ENCODE results near the gene PDE7B.

The PDE7B gene

GRCh38 chr6:135939208-135939591 lies 87.7 kb downstream of the PDE7B start:
- peak; percentile 42 for DNase-seq

DNA sequence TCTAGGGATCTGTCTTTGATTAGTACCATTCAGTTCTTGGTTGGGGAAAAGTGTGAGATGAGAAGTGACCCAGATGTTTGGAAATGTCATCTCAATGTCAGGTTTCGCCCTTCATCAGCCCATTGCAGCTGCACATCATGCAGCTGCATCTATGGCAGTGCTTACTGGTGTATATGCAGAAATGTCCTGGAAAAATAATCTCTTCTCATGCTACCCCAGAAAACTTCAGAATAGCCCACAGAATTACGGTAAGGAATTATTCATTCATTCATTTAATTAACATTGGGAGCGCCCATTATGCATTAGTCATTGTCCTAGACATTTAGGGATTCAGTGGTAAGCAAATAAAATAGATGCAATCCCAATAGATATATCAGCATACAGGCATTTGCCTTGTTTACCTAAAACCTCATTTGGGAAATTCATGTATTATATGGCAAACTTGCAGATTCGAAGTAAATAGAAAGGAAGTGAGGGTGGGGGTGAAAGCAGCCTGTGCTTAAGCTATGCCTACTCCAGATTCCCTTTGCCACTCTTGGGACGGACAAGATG lies 89.2 kb downstream of the PDE7B start:
- DNase-seq = no peak

- no peak for DNase-seq
Measured at GRCh38 chr6:135941275-135942025, 89.9 kb downstream of the PDE7B start.

DNA sequence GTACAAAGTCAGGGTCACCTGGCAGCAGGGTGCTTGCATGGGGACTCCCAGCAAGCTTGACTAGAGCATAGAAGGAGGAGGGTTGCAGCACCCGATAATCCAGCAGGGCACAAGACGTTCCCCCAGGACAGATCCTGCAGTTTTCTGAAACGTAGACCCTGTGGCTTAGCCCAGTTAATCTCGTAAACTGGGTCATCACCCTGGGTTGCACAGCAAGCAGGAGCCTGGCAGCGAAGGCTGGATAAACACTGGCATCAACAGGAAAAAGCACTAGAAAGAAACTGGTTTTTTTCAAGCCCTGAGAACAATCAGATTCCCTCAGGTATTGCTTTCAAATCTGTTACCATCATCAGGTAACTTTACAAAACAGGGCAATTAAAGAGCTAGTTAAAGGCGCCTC lies 92.6 kb downstream of the PDE7B start:
- DNase-seq = no peak

- no peak for DNase-seq
Measured at GRCh38 chr6:135946674-135947073, 95.2 kb downstream of the PDE7B start.

DNA sequence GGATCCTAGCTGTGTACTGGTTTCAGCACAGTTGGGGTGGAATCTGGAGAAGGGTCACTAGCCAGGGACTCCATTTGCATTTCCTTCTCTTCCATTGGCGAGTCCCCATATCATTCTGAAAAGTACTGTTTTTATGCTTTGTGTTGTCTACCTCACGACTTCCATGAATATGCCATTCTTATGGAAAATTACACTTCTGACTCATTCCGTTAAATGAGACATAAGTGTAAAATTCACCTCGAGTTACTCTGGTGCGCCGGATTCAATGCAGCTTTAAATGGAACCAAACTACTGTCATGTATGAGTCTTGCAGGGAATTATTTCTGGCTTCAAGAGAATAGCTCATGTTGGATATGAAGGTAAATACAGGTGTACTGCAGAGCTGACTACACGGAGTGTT lies 99.2 kb downstream of the PDE7B start:
- no peak for DNase-seq

GRCh38 chr6:135951169-135951568 lies 99.7 kb downstream of the PDE7B start:
- no peak for DNase-seq

DNA sequence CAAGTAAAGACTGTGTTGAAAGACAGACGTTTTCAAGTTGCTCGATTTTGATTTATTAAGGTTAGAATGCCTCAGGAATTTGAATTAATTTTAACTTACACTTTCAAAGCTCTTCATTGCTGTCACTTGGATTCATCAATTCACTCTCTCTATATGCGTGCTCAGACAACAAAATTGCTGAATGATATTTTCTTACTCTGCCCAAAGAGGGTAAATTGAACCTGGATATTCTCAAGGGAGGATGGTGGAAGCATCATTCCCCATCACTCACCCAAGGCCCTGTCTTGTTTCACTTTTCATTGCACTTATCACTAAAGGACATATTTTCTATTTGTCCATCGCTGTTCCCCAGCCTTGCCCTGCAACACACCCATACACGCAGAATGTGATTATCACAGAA lies 102.3 kb downstream of the PDE7B start:
- no peak for DNase-seq

DNA sequence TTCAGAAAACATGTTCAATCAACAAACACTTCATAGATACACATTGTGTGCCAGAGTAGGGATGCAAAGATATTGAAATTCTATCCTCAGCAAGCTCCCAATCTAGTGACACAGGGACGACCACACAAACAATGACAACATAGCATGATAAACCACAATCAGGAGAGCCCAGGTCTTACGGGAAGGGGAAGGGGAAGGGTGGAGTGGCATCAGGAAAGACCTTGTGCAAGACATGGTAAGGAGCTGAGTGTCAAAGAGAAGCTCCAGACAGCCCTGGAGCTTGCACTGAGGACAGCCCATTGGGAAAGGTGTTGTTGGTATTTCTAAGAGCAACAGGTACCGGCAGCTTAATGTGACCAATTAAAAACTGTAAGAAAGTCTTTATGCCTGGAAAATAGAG lies 103.6 kb downstream of the PDE7B start:
- no peak for DNase-seq

- DNase-seq = no peak
Measured at GRCh38 chr6:135962731-135963130, 111.2 kb downstream of the PDE7B start.

DNA sequence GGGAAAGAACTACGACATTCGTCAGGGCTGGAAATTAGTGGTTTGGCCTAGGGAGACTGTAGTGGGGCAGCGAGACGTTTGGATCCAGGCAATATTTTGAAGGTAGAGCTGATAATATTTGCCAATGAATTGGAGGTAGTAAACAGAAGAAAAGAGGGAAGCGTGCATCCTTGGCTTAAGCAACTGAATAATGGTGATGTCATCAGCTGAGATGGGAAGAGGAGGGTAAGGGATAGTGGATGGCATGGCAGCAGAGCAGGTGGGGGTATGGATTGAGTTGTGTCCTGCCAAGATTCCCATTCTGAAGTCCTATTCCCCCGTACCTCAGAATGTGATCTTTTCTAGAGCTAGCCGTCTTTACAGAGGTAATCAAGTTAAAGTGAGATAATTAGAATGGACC lies 119.2 kb downstream of the PDE7B start:
- no peak for DNase-seq

DNA sequence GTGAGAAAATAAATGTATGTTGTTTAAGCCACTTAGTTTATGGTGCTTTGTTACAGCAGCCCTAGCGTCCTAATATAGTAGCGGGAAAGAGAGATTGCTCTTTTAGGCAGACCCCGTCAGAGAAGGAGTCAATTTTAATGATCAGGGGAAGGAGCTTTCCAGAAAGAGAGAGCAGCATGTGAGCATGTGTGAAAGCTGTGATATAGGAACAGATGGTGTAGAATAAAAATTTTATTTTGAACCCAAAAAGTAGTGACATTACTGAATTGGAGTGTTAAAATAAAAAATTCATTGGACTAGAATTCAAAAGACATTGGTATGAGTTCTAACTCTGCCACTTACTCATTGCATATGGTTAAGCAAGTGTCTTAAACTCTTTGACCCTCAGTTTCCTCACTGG lies 119.8 kb downstream of the PDE7B start:
- DNase-seq = no peak

DNA sequence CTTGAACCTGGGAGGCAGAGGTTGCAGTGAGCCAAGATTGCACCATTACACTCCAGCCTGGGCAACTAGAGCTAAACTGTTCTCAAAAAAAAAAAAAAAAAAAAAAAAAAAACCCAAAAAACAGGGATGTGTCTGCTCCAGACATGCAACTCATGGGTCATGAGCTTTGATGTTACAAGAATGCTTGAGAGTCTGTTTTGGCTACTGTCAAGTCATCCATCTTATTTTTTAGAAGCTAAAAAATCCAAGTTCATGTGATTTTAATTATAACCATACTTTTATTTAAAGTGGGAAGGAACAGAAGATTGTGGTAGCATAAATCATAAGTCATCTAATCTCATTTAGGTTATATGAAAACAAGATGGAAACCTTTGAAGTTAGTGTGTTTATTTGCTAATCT lies 120.6 kb downstream of the PDE7B start:
- no peak for DNase-seq

GRCh38 chr6:135972586-135972985 lies 121.1 kb downstream of the PDE7B start:
- no peak for DNase-seq

- no peak for DNase-seq
Measured at GRCh38 chr6:135974426-135974825, 122.9 kb downstream of the PDE7B start.

DNA sequence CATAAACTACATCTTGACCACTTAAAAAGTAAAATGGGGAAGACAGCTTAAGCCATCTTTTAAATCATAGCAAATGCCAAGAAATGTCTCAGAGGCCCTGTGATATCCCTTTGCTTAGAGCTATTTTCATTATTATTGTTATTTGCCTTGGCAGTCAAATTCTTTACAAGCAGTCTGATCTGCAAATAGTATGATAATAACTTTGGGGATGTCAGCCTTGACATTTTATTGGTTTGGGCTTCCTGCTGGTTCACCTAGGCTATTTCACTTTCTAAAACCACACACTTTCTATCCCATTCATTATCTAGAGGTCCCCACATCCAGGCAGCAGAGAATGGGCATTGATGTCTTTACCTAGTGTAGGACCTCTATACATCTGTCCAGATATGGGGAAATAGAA lies 125.1 kb downstream of the PDE7B start:
- DNase-seq = no peak

- DNase-seq = no peak
Measured at GRCh38 chr6:135983093-135983492, 131.6 kb downstream of the PDE7B start.

DNA sequence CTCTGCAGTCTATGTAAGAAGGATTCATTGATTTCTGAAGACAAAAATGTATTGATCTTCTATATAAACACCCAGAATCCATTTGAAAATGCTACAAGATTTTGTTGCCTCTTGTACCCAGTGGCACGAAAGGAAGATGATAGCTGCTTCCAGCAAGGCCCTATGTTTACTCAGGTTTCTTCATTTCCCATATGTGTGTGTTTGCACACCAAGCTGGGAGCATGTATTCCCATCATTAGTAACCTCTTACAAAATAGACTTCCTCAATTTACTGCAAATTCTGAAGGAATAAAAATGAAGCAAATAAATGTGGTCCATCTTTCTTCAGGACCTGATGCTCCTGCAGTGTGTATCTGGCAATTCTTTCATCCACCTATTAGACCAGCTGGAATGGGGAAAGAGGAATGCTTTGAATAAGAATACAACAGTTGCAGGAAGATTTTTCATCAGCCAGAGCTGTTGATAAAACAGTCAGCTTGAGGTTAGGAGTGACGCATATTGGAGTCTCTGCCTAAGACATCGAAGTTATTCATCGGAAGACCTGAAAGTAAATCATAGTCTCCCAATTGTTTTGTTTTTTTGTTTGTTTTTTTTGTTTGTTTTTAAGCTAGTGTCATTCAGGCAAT lies 132.3 kb downstream of the PDE7B start:
- no peak for DNase-seq

DNA sequence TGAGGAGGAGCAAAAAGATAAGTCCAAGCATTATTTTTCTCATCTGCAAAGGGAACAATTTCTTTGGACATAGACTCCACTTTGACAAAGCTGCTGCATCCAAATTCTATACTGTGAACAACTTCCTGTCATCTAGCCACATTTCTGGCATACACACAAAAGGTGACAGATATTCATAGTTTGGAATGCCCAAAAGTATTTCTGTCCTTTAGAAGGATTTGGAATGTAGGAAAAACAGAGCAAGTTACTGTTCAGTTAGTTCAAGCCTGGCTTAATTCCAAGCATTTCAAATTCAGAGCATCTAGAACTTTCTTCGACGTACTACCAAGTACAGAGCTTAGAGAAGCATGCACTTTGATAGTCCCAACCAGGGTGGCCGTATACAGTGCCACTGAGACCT lies 134.0 kb downstream of the PDE7B start:
- no peak for DNase-seq

DNA sequence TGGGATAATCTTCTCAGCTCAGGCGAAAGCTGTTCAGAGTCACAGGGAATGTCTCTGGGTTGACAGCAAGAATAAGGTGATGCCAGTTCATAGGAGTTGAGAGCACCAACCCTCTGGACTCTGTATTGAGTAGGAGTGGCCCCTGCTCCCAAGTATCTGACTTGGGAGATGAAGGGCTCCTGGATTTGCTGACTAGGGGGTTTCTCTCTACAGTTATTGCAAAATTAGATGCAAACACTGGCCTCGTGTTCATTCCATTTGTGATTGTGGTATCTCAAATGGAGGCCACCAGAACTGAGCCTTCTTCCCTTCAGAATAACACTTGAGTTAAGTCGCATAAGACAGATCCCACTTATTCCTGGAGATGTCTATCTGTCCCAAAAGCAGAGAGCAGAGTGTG lies 135.7 kb downstream of the PDE7B start:
- no peak for DNase-seq

DNA sequence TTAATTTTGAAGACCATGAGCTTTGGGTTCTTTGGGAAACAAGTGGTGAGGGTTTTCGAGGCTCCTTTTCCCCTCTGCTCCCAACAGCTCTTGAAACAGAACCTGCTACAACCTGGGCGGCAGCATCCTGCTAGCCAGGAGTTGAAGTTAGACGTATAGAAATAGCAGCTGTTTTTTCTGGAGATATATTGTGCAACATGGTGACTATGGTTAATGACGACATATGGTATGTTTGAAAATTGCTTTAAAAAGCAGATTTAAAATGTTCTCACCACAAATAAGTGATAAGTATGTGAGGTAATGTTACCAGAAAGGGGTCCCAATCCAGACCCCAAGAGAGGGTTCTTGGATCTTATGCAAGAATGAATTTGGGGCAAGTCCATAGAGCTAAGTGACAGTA lies 138.9 kb downstream of the PDE7B start:
- no peak for DNase-seq

DNA sequence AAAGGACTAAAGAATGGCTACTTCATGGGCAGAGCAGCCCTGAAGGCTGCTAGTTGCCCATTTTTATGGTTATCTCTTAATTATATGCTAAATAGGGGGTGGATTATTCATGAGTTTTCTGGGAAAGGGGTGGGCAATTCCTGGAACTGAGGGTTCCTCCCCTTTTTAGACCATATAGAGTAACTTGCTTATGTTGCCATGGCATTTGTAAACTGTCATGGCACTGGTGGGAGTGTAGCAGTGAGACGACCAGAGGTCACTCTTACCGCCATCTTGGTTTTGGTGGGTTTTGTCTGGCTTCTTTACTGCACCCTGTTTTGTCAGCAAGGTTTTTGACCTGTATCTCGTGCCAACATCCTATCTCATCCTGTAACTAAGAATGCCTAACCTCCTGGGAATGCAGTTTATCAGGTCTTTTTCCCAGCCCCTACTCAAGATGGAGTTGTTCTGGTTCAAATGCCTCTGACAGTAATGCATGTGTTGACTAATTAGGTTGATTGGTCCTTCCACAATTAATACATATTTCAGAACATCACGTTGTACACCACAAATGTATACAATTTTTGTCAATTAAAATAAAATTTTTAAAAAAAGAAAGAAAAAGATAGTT lies 139.5 kb downstream of the PDE7B start:
- no peak for DNase-seq

GRCh38 chr6:135992739-135993138 lies 141.2 kb downstream of the PDE7B start:
- no peak for DNase-seq

DNA sequence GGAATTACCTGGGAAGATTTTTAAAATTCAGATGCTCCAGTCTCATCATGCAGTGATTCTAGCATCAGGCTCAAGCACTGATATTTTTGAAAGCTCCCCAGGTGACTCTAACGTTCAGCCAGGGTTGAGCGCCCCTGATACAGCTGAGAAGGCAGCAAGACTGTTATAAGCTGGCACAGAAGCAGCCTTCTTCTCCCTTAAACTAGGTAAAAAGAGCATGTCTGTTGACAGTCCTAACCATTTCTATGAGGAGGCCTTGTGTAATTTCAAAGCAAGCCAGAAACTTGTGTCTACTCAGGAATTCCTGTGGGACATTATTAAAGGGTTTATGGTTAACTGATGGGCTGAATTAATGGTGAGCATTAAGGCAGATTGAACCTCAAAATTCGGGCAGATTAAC lies 141.9 kb downstream of the PDE7B start:
- DNase-seq = no peak

Measured in NCI-H1694 treated with DMSO at 0.1 percent for 48 hours (cell line).